Pons (tissue), 1 donor: ENCODE results near the gene TRIM60.
"Not testable (repeated sequence)": the region's sequence is repeated elsewhere in the genome, so short reads cannot be mapped to it uniquely, and the experiment has no call there.

Experiments
- DNase-seq: peaks from one replicate; pipeline ENCODE4 v3.0.0-alpha.2; 2016; ENCODE audit warnings: low spot score

The TRIM60 gene

GRCh38 chr4:165053645-165054044, 21.8 kb downstream of the TRIM60 start, which contains the start of gene TRIM75:
TRIM75 (plus strand) TSS chr4:165053866; CDS start chr4:165059148, 5,282 bp downstream.
- DNase-seq, result no peak

GRCh38 chr4:165055601-165056000, 23.8 kb downstream of the TRIM60 start:
- DNase-seq, result no peak

GRCh38 chr4:165058666-165059065, 26.9 kb downstream of the TRIM60 start:
- peak; percentile 9 for DNase-seq

- DNase-seq, result no peak
Observed at GRCh38 chr4:165059386-165059785, 27.6 kb downstream of the TRIM60 start.

- DNase-seq, result peak; percentile 43
Observed at GRCh38 chr4:165060938-165061337, 29.1 kb downstream of the TRIM60 start.

- DNase-seq, result no peak
Observed at GRCh38 chr4:165070560-165070959, 38.8 kb downstream of the TRIM60 start.

- DNase-seq, result not testable (repeated sequence)
Observed at GRCh38 chr4:165073346-165073745, 41.5 kb downstream of the TRIM60 start.

GRCh38 chr4:165077034-165077578, 45.3 kb downstream of the TRIM60 start:
- DNase-seq, result no peak

- DNase-seq, result peak; percentile 34
Observed at GRCh38 chr4:165079476-165079875, 47.7 kb downstream of the TRIM60 start.

GRCh38 chr4:165084787-165085186, 53.0 kb downstream of the TRIM60 start:
- not testable (repeated sequence) for DNase-seq

GRCh38 chr4:165085946-165086345, 54.1 kb downstream of the TRIM60 start:
- DNase-seq, result no peak

GRCh38 chr4:165088366-165088765, 56.6 kb downstream of the TRIM60 start:
- no peak for DNase-seq
